ENCODE measurements around the gene ADD1.
"Not testable (repeated sequence)": the region's sequence is repeated elsewhere in the genome, so short reads cannot be mapped to it uniquely, and the experiment has no call there.

Gene ADD1

GRCh38 chr4:2938906-2939305 lies 95.3 kb downstream of the ADD1 start:
- Mint-ChIP-seq H3K4me3 (peak overlapping the region in 1 of 2 donors; percentile 17), H3K9me3 (no peaks in the 10 kb centered on the region), H3K4me1 (peaks cover 28 to 50% of the 10 kb centered on the region in 2 donors), H3K36me3 (peaks cover 53 to 71% of the 10 kb centered on the region in 2 donors), H3K27me3 (no peaks in the 10 kb centered on the region), H3K27ac (peak overlapping the region; percentile 65)
- no peak for ATAC-seq (replicated peaks)
- DNase-seq: no peak

GRCh38 chr4:2939383-2940243 lies 96.0 kb downstream of the ADD1 start:
- peaks cover 28 to 50% of the 10 kb centered on the region in 2 donors for H3K4me1 Mint-ChIP-seq

DNA sequence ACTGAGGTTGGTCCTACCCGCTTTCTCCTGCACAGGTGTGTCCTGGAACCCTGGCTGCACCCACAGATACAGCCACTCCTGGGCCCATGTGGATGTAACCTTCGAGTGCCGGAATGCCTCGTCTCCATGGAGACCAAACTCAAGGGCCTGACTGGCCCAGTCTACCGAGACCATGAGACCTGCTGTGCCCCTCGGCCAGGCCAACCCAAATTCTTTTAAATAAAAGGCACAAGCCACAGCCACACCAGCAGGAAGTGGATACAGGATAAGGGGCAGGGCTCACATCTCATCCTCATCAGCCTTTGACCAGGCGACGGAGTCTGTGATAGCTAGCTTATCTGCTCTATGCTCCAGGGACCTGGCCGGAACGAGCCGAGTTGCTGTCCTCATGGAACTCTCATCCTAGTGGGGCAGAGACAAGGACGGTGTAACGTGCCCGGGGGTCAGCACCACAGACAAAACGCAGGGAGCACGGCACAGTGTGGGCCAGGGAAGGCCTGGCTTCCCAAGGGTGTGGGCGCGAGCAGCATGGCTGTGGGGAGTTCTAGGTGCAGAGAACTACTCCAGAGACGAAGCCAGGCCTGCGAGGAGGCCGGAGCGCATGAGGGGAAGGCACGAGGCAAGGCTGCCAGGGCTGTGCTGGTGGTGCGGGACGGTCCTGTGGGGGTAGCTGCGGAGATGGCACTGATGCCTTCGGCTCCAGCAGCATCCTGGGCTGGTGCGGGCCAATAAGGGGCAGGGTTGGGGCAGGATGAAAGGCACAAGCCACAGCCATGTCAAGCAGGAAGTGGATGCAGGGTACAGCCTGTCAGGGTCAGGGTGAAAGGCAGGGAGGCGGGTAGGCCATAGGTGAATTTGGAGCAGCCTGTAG lies 96.9 kb downstream of the ADD1 start:
- Mint-ChIP-seq H3K36me3 (peaks cover 61 to 79% of the 10 kb centered on the region in 2 donors), H3K4me3 (no peak overlapping the region), H3K4me1 (peaks cover 28 to 47% of the 10 kb centered on the region in 2 donors), H3K27me3 (no peaks in the 10 kb centered on the region), H3K27ac (peak overlapping the region; percentile 82), H3K9me3 (no peaks in the 10 kb centered on the region)
- ATAC-seq (replicated peaks): no peak
- DNase-seq: no peak

More at GRCh38 chr4:2939383-2940243, 96.0 kb downstream of the ADD1 start:
- H3K27ac Mint-ChIP-seq: peak overlapping the region; percentile 67
- ATAC-seq (replicated peaks) (no peak), DNase-seq (no peak)
- peak overlapping the region in 1 of 2 donors; percentile 17 for H3K4me3 Mint-ChIP-seq
- no peaks in the 10 kb centered on the region for H3K9me3 Mint-ChIP-seq
- H3K27me3 Mint-ChIP-seq: no peaks in the 10 kb centered on the region
- H3K36me3 Mint-ChIP-seq: peaks cover 56 to 75% of the 10 kb centered on the region in 2 donors

- Mint-ChIP-seq H3K9me3 (no peaks in the 10 kb centered on the region), H3K27me3 (no peaks in the 10 kb centered on the region), H3K27ac (peak overlapping the region; percentile 82), H3K4me1 (peaks cover 28 to 39% of the 10 kb centered on the region in 2 donors), H3K4me3 (no peak overlapping the region), H3K36me3 (peaks cover 63 to 80% of the 10 kb centered on the region in 2 donors)
- ATAC-seq (replicated peaks) (no peak), DNase-seq (no peak)
These were observed 97.7 kb downstream of the ADD1 start for GRCh38 chr4:2941138-2942036.

- Mint-ChIP-seq H3K4me3 (no peak overlapping the region), H3K27ac (peak overlapping the region; percentile 91)
- ATAC-seq (replicated peaks): peak in 1 of 2 donors; percentile 3
These were observed 98.4 kb downstream of the ADD1 start for GRCh38 chr4:2942037-2942531.

DNA sequence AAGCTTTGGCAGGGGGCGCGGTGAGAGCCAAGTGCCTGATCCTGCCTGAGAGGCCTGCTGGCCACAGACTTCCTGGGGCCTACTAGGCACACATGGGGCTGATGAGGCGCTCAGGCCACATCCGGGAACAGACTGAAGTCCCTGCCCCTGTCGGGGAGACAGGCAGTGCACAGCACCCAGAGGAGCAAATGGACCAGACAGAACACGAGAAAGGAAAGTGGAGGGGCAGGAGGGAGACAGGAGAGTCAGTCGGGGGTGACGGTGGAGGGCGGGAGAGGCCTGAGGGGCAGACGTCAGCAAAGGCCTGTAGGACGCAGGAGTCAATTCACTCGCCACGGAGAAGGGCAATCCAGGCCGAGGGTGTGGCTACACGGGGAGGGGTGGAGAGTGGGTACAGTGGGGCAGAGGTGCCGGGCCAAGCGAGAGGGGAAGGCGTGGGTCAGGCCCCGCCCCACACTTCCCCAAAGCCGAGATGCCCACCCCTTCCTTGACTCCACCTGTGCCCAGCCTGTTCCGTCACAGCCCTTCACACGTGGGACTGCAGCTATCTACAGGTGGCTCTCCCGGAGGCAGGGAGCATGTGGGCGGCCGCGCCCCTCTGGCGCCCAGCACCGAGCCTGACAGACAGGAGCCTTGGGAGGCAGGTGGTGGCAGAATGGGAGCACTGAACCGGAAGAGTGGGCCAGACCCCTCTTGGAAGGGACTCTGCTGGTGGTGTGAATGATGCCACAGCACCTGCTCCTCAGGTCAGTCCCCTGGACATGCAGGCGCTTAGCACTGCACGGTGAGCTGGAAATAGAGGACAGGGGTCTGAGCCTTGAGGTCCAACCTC lies 99.1 kb downstream of the ADD1 start:
- peak; percentile 15 to 16 for ATAC-seq (replicated peaks)
- Mint-ChIP-seq H3K9me3 (no peaks in the 10 kb centered on the region), H3K4me3 (no peak overlapping the region), H3K27me3 (no peaks in the 10 kb centered on the region), H3K27ac (peak overlapping the region; percentile 91), H3K36me3 (peaks cover 57 to 77% of the 10 kb centered on the region in 2 donors), H3K4me1 (peaks cover 19 to 25% of the 10 kb centered on the region in 2 donors)
- DNase-seq: no peak

More at GRCh38 chr4:2942037-2942531, 98.4 kb downstream of the ADD1 start:
- no peak for DNase-seq
- Mint-ChIP-seq H3K36me3 (peaks cover 62 to 79% of the 10 kb centered on the region in 2 donors), H3K9me3 (no peaks in the 10 kb centered on the region), H3K4me1 (peaks cover 21 to 32% of the 10 kb centered on the region in 2 donors), H3K27me3 (no peaks in the 10 kb centered on the region)

GRCh38 chr4:2943364-2944090 lies 99.9 kb downstream of the ADD1 start:
- Mint-ChIP-seq H3K27ac (peak overlapping the region; percentile 86), H3K9me3 (no peaks in the 10 kb centered on the region), H3K4me3 (no peak overlapping the region), H3K27me3 (no peaks in the 10 kb centered on the region), H3K4me1 (peaks cover 19 to 21% of the 10 kb centered on the region in 2 donors), H3K36me3 (peaks cover 60 to 80% of the 10 kb centered on the region in 2 donors)
- no peak for DNase-seq
- ATAC-seq (replicated peaks): no peak

- Mint-ChIP-seq H3K4me1 (peaks cover 18 to 20% of the 10 kb centered on the region in 2 donors), H3K9me3 (no peaks in the 10 kb centered on the region), H3K27me3 (no peaks in the 10 kb centered on the region), H3K4me3 (peak overlapping the region in 1 of 2 donors; percentile 34), H3K27ac (peak overlapping the region; percentile 77), H3K36me3 (peaks cover 61 to 80% of the 10 kb centered on the region in 2 donors)
- DNase-seq (no peak), ATAC-seq (replicated peaks) (no peak)
These were observed 100.4 kb downstream of the ADD1 start for GRCh38 chr4:2944091-2944482.

DNA sequence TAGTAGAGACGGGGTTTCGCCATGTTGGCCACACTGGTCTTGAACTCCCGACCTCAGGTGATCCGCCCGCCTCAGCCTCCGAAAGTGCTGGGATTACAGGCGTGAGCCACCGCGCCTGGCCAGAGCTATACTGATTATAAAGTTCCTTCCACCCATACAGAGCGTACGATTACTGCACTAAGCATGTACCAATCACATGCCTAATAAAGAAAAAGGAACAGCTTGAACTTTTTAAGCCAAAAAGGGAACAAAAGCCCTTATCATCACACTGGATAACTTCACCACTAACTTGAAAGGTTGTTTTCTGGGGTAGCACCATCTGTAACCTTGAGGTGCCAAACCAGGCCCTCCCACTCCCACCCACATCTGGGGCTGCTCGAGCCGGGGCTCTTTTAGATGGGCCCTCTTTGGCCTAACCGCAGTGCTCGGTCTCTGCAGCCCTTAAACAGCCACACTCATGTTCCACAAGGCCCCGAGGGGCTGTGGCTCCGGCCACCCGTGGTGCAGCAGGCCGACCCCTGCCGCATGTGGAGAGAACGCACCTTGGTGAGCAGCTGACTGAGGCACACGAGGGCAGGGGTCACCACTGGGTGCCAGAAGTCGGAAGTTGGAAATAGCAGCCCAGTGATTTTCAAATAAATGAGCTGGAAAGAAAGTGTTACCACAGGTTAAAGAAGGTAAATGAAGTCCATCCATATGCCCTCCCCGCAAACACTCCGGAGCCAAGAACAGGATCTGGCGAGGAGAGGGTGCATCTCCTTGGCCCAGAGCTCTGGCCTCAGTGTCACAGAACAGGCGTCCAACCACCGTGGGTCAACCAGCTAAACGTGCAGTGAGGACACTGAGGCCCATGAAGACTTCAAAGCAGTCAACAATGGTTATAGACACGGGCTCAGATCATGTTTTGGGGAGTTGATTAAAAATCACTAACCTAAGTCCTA lies 101.2 kb downstream of the ADD1 start:
- H3K4me3 Mint-ChIP-seq: no peak overlapping the region
- no peak for ATAC-seq (replicated peaks)
- H3K4me1 Mint-ChIP-seq: peaks cover 14 to 16% of the 10 kb centered on the region in 2 donors
- DNase-seq: no peak
- no peaks in the 10 kb centered on the region for H3K9me3 Mint-ChIP-seq
- no peaks in the 10 kb centered on the region for H3K27me3 Mint-ChIP-seq
- H3K27ac Mint-ChIP-seq: no peak overlapping the region
- H3K36me3 Mint-ChIP-seq: peaks cover 59 to 80% of the 10 kb centered on the region in 2 donors

DNA sequence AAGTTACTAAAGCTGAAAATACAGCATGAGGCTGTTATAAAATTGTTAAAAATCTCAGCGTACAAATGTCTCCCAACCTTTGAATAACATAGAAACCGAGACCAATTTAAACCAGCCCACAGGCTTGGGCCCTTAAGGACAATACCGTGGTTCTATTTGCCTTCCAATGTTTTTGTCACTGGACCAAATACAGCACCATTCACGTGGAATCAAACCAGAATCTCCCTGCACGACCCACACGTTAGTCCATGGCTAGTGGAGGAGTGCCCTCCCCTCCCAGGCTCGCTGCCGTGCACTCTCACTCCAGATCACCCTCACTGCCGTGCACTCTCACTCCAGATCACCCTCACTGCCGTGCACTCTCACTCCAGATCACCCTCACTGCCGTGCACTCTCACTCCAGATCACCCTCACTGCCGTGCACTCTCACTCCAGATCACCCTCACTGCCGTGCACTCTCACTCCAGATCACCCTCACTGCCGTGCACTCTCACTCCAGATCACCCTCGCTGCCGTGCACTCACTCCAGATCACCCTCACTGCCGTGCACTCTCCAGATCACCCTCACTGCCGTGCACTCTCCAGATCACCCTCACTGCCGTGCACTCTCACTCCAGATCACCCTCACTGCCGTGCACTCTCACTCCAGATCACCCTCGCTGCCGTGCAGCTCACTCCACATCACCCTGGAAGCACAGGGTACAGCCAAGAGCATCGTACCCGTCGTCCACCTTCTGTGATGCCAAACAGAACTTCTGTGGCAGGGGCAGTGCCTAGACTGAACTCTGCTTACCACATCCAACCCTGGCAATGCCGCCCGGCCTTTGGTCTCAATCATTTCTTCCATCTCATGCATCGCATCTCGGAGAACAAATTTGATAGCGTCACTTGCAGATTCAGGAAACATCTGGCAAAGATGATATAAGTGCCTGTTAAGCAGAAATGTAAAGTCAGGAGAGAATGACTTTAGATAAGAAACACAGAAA lies 102.3 kb downstream of the ADD1 start:
- ATAC-seq (replicated peaks): not testable (repeated sequence)

More for the DNA sequence above, 102.3 kb downstream of the ADD1 start:
- H3K4me1 Mint-ChIP-seq: peaks cover 14 to 15% of the 10 kb centered on the region in 2 donors
- H3K4me3 Mint-ChIP-seq: peak overlapping the region in 1 of 2 donors; percentile 34
- H3K36me3 Mint-ChIP-seq: peaks cover 54 to 79% of the 10 kb centered on the region in 2 donors
- H3K9me3 Mint-ChIP-seq, DNase-seq, H3K27me3 Mint-ChIP-seq: not testable (repeated sequence)
- peak overlapping the region; percentile 39 for H3K27ac Mint-ChIP-seq
